ENCODE data around the gene ITPR3.

GRCh38 chr6:33656844-33657243 lies 35.7 kb downstream of the ITPR3 start:
- no peak for TF ChIP-seq CTCF (IDR thresholded peaks at IDR 0.05 in 8 of 11, conservative IDR thresholded peaks at IDR 0.05 in 3 of 11)
- no peak for TF ChIP-seq POLR2AphosphoS5 (IDR thresholded peaks at IDR 0.05)

Data from spleen (tissue), 7 donors.